ENCODE measurements around the gene HMG20A. TPM values are rescaled to one million over a fixed set of nuclear protein-coding genes. Genes with fewer than 3 reads are reported as not detected.

HMG20A gene
- total and polyA plus RNA-seq, 10 of the 15 experiments (the other 5 are each of a cell fraction or from before 2014, with no cell fraction given), result 30.0 to 98.7 (median 46.8) TPM

GRCh38 chr15:77393471-77393840 is 27.2 kb upstream of the HMG20A start (continued):
- no peak for TF ChIP-seq ZBTB40 (IDR thresholded peaks at IDR 0.05; ENCODE audit: borderline replicate concordance)

DNA sequence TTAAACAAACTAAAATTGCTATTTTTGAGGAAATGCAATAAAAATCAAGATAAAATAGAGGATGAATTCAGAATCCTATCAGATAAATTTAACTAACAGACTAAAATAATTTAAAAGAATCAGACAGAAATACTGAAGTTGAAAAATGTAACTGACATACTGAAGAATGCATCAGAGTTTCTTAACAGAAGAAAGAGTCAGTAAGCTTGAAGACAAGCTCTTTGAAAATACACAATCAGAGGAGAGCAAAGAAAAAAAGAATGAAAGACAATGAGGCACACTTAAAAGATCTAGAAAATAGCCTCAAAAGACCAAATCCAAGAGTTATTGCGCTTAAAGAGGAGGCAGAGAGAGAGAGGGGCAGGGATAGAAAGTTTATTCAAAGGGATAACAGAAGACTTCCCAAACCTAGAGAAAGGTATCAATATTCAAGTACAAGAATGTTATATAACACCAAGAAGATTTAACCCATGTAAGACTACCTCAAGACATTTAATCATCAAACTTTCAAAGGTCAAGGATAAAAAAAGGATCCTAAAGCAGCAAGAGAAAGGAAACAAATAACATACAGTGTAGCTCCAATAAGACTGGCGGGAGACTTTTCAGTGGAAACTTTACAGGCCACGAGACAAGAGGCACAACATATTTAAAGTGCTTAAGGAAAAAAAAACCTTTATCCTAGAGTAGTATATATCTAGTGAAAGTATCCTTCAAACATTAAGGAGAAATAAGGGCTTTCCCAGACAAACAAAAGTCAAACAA is 25.5 kb upstream of the HMG20A start:
- peaks cover 11% of the 10 kb centered on the region for H3K9me3 ChIP-seq (replicated peaks; ENCODE audit: control insufficient read depth, insufficient read depth, low read length)
- H3K36me3 ChIP-seq (ENCODE audit: control insufficient read depth in 2 of 2, insufficient read depth in 2 of 2, low read length in 1 of 2), result no peaks in the 10 kb centered on the region
- no peak overlapping the region for H3K4me2 ChIP-seq (ENCODE audit: control insufficient read depth, insufficient read depth)
- 69% methylated on average over 3 of the region's 3 CpGs for WGBS (ENCODE audit: insufficient coverage, insufficient replicate concordance, low lambda C conversion rate, missing lambda C conversion rate)
- H3K4me1 ChIP-seq (ENCODE audit: control insufficient read depth, insufficient read depth, low read length), result no peaks in the 10 kb centered on the region
- in situ Hi-C loops (cut with MboI) (no loop called here), intact Hi-C loops (cut with micrococcal nuclease; ENCODE audit: unreplicated experiment) (no loop called here)
- H3K4me3 ChIP-seq, result no peak overlapping the region
- no TSS peak for BruUV-seq (replicated peaks)
- H2AFZ ChIP-seq (ENCODE audit: control insufficient read depth, low read depth, low read length), result no peak overlapping the region
- CTCF ChIA-PET, result no interaction called here
- H3K27ac ChIP-seq (ENCODE audit: control insufficient read depth, insufficient read depth), result no peak overlapping the region
- POLR2A ChIA-PET, result no interaction called here
- no peak overlapping the region for H3K9ac ChIP-seq (ENCODE audit: control insufficient read depth, insufficient read depth, low read length)
- no peak for FAIRE-seq
- DNase-seq (ENCODE audit: low read depth, low spot score), result no peak
- ATAC-seq, result no peak
- SMC1A ChIA-PET (ENCODE audit: uncharacterized antibody, unreplicated experiment), result interaction anchor here (1.0 kb wide), 1 partner anchor 15 kb away, joined by 3 read pairs; no protein-coding TSS in a partner anchor
- H3K79me2 ChIP-seq (ENCODE audit: control insufficient read depth, insufficient read depth, low read length), result no peaks in the 10 kb centered on the region; the same call in 1 of the 2 replicates
- no peaks in the 10 kb centered on the region for H3K27me3 ChIP-seq (replicated peaks in 1 of 2; ENCODE audit: control insufficient read depth in 2 of 2, insufficient read depth in 2 of 2, low read length in 1 of 2)
- RAD21 ChIA-PET (ENCODE audit: unreplicated experiment), result no interaction called here
- H4K20me1 ChIP-seq (ENCODE audit: control insufficient read depth, insufficient read depth), result no peaks in the 10 kb centered on the region
- TF ChIP-seq IKZF1 (conservative IDR thresholded peaks at IDR 0.05) (no peak), BRCA1 (IDR thresholded peaks at IDR 0.05; ENCODE audit: low read depth, low read length) (no peak), WRNIP1 (IDR thresholded peaks at IDR 0.05; ENCODE audit: borderline replicate concordance, low read depth, low read length) (no peak), MEF2B (IDR thresholded peaks at IDR 0.05; ENCODE audit: partially characterized antibody, poor library complexity, severe bottlenecking) (no peak), GABPA (IDR thresholded peaks at IDR 0.05; ENCODE audit: low read depth) (no peak), PAX8 (IDR thresholded peaks at IDR 0.05) (no peak), SPI1 (IDR thresholded peaks at IDR 0.05; ENCODE audit: borderline replicate concordance, insufficient read depth, low read depth, low read length) (no peak), ETV6 (conservative IDR thresholded peaks at IDR 0.05 in 1 of 2, IDR thresholded peaks at IDR 0.05 in 1 of 2; ENCODE audit: borderline replicate concordance in 1 of 2, low read depth in 1 of 2) (no peak), ZSCAN29 (IDR thresholded peaks at IDR 0.05) (no peak)
- TF ChIP-seq, protein P1, sequence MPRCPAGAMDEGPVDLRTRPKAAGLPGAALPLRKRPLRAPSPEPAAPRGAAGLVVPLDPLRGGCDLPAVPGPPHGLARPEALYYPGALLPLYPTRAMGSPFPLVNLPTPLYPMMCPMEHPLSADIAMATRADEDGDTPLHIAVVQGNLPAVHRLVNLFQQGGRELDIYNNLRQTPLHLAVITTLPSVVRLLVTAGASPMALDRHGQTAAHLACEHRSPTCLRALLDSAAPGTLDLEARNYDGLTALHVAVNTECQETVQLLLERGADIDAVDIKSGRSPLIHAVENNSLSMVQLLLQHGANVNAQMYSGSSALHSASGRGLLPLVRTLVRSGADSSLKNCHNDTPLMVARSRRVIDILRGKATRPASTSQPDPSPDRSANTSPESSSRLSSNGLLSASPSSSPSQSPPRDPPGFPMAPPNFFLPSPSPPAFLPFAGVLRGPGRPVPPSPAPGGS (IDR thresholded peaks at IDR 0.05; ENCODE audit: borderline replicate concordance, insufficient read depth, low read depth, low read length, poor library complexity, severe bottlenecking), result no peak
- TF ChIP-seq, protein P2, sequence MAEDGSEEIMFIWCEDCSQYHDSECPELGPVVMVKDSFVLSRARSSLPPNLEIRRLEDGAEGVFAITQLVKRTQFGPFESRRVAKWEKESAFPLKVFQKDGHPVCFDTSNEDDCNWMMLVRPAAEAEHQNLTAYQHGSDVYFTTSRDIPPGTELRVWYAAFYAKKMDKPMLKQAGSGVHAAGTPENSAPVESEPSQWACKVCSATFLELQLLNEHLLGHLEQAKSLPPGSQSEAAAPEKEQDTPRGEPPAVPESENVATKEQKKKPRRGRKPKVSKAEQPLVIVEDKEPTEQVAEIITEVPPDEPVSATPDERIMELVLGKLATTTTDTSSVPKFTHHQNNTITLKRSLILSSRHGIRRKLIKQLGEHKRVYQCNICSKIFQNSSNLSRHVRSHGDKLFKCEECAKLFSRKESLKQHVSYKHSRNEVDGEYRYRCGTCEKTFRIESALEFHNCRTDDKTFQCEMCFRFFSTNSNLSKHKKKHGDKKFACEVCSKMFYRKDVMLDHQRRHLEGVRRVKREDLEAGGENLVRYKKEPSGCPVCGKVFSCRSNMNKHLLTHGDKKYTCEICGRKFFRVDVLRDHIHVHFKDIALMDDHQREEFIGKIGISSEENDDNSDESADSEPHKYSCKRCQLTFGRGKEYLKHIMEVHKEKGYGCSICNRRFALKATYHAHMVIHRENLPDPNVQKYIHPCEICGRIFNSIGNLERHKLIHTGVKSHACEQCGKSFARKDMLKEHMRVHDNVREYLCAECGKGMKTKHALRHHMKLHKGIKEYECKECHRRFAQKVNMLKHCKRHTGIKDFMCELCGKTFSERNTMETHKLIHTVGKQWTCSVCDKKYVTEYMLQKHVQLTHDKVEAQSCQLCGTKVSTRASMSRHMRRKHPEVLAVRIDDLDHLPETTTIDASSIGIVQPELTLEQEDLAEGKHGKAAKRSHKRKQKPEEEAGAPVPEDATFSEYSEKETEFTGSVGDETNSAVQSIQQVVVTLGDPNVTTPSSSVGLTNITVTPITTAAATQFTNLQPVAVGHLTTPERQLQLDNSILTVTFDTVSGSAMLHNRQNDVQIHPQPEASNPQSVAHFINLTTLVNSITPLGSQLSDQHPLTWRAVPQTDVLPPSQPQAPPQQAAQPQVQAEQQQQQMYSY (CRISPR knock-in tag; IDR thresholded peaks at IDR 0.05), result no peak
